ENCODE measurements around the gene FTCD.

GRCh38 chr21:46153247-46154154 is 1.9 kb downstream of the FTCD start:
- peak; percentile 87 for TF ChIP-seq DPF2 (IDR thresholded peaks at IDR 0.05)
- TF ChIP-seq, protein P1, sequence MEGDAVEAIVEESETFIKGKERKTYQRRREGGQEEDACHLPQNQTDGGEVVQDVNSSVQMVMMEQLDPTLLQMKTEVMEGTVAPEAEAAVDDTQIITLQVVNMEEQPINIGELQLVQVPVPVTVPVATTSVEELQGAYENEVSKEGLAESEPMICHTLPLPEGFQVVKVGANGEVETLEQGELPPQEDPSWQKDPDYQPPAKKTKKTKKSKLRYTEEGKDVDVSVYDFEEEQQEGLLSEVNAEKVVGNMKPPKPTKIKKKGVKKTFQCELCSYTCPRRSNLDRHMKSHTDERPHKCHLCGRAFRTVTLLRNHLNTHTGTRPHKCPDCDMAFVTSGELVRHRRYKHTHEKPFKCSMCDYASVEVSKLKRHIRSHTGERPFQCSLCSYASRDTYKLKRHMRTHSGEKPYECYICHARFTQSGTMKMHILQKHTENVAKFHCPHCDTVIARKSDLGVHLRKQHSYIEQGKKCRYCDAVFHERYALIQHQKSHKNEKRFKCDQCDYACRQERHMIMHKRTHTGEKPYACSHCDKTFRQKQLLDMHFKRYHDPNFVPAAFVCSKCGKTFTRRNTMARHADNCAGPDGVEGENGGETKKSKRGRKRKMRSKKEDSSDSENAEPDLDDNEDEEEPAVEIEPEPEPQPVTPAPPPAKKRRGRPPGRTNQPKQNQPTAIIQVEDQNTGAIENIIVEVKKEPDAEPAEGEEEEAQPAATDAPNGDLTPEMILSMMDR (IDR thresholded peaks at IDR 0.05 in 2 of 3, conservative IDR thresholded peaks at IDR 0.05 in 1 of 3; ENCODE audit: insufficient read depth in 2 of 3, low read depth in 1 of 3, low read length in 3 of 3), result peak; percentile 88 to 98 (median 93)
- peak; percentile 27; the same call in 1 of the 2 replicates for TF ChIP-seq TARDBP (IDR thresholded peaks at IDR 0.05)
- TF ChIP-seq LARP7 (IDR thresholded peaks at IDR 0.05), result no peak
